Body of pancreas (tissue), 4 donors: ENCODE results near the gene NBEA. TPM values are rescaled to one million over a fixed set of nuclear protein-coding genes. Genes with fewer than 3 reads are reported as not detected.

ENCODE experiments used
- ATAC-seq: fragments of 150-250 bp; one replicate; pipeline ENCODE4 v1.9.1; 2016
- DNase-seq, 4 donors: peaks; one replicate each; pipeline ENCODE4 v3.0.0-alpha.2; 2019
- H3K27ac ChIP-seq, 4 donors: fragments of 200-600 bp; sonication (generic); 1 replicate in 3 of 4; 2 replicates in 1 of 4; pipeline versions ENCODE4 v1.5.1 to v1.6.1; 2016 to 2019; ENCODE audit warnings: mild to moderate bottlenecking in 1 of 4, mixed read lengths in 1 of 4, moderate library complexity in 1 of 4
- H3K27me3 ChIP-seq, 2 donors: fragments of 200-600 bp; sonication (generic); one replicate each; pipeline ENCODE4 v1.6.0; 2016; ENCODE audit warnings: mild to moderate bottlenecking in 1 of 2
- H3K36me3 ChIP-seq, 2 donors: fragments of 200-600 bp; sonication (generic); replicated peaks in 1 of 2; 2 replicates each; pipeline ENCODE4 v1.5.1; 2016; ENCODE audit warnings: low read depth in 2 of 2; ENCODE audit not compliant: insufficient read depth in 1 of 2
- H3K4me1 ChIP-seq: fragments of 200-600 bp; sonication (generic); one replicate; pipeline ENCODE4 v1.6.0; 2016
- H3K4me3 ChIP-seq, 2 donors: fragments of 200-600 bp; sonication (generic); 1 replicate in 1 of 2; 2 replicates in 1 of 2; pipeline ENCODE4 v1.5.1; 2016 to 2019
- H3K9me3 ChIP-seq, 3 donors: fragments of 200-600 bp; sonication (generic); 1 replicate in 2 of 3; 2 replicates in 1 of 3; pipeline ENCODE4 v1.5.1; 2016
- CTCF ChIP-seq, 7 experiments: fragments of 450-650 bp in 4 of 7; fragments of 200-600 bp in 3 of 7; sonication (generic) in 3 of 7; IDR thresholded peaks; one replicate each; pipeline ENCODE4 v1.5.1; 2016 to 2019; ENCODE audit warnings: antibody characterized with exemption in 7 of 7
- POLR2A ChIP-seq, 3 donors: fragments of 450-650 bp; IDR thresholded peaks; one replicate each; pipeline ENCODE4 v1.6.1; 2016; ENCODE audit warnings: antibody characterized with exemption in 3 of 3, mild to moderate bottlenecking in 2 of 3
- WGBS, 2 donors: methylation state at CpG; one replicate each; pipeline ENCODE4 v1.1.5; 2017; 5-methylcytosine and 5-hydroxymethylcytosine counted together
- intact Hi-C: fragments of 100-400 bp; cut with DNase I; formaldehyde crosslinking; loops from one replicate; pipeline ENCODE4 v1.15.1; 2023
- total RNA-seq, 2 donors: library from RNA; depleted of rRNA; stranded (reverse); fragments of >200 nt; gene quantifications; one replicate each; pipeline ENCODE4 v1.1.0, GENCODE V29; 2016

The NBEA gene
- total RNA-seq, 2 donors from 2014 or later, result 9.6 to 19.1 TPM

- no peak for DNase-seq
- Histone ChIP-seq H3K27me3 (no peaks in the 10 kb centered on the region), H3K36me3 (no peaks in the 10 kb centered on the region), H3K27ac (no peak overlapping the region), H3K4me3 (no peak overlapping the region), H3K9me3 (no peaks in the 10 kb centered on the region), H3K4me1 (no peaks in the 10 kb centered on the region)
- 84 to 93% methylated on average over 3 of the region's 3 CpGs for WGBS, 2 donors
- no peak for ATAC-seq
- TF ChIP-seq CTCF (IDR thresholded peaks at IDR 0.05) (no peak), POLR2A (IDR thresholded peaks at IDR 0.05) (no peak)
- intact Hi-C loops, result no loop called here
Observed at GRCh38 chr13:35554972-35555623, 613.0 kb downstream of the NBEA start.

GRCh38 chr13:35557475-35557874 is 615.4 kb downstream of the NBEA start:
- ATAC-seq, result no peak
- intact Hi-C loops, result no loop called here

GRCh38 chr13:35561540-35561939 is 619.5 kb downstream of the NBEA start:
- WGBS, 2 donors, result 88 to 92% methylated on average over 2 of the region's 2 CpGs
- intact Hi-C loops, result no loop called here
- no peaks in the 10 kb centered on the region for H3K9me3 ChIP-seq
- H3K27me3 ChIP-seq, result no peaks in the 10 kb centered on the region
- H3K27ac ChIP-seq, result no peak overlapping the region
- H3K4me1 ChIP-seq, result no peaks in the 10 kb centered on the region
- ATAC-seq (no peak), DNase-seq (no peak)
- TF ChIP-seq POLR2A (IDR thresholded peaks at IDR 0.05) (no peak), CTCF (IDR thresholded peaks at IDR 0.05) (no peak)
- H3K36me3 ChIP-seq, result no peaks in the 10 kb centered on the region
- H3K4me3 ChIP-seq, result no peak overlapping the region

More at GRCh38 chr13:35557475-35557874, 615.4 kb downstream of the NBEA start:
- no peak overlapping the region for H3K4me3 ChIP-seq
- TF ChIP-seq CTCF (IDR thresholded peaks at IDR 0.05), result no peak
- no peak for TF ChIP-seq POLR2A (IDR thresholded peaks at IDR 0.05)
- H3K9me3 ChIP-seq, result no peaks in the 10 kb centered on the region
- no peaks in the 10 kb centered on the region for H3K4me1 ChIP-seq
- no peak overlapping the region for H3K27ac ChIP-seq
- H3K36me3 ChIP-seq, result no peaks in the 10 kb centered on the region
- no peak for DNase-seq
- WGBS, 2 donors, result 74 to 79% methylated on average over 3 of the region's 3 CpGs
- H3K27me3 ChIP-seq, result no peaks in the 10 kb centered on the region

DNA sequence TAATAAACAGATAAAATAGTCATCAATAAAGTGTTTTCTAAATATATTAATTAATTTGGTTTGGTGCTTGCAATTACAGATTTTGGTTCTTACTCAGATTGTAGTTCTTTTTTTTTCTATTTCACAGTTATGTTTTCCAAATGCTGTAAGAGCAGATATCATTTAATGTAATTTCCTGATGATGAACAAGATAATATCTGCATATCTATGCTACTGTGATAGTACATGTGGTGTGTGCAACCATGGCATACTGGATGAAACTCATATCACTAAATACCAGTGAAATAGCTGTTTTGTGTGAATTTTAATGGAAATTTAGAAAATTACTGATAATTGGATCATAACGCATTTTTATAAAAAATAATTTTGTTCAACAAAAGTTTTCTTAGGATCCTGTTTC is 623.2 kb downstream of the NBEA start:
- no peaks in the 10 kb centered on the region for H3K4me1 ChIP-seq
- ATAC-seq (no peak), DNase-seq (no peak)
- 93 to 96% methylated on average over 1 of the region's 1 CpG for WGBS, 2 donors
- H3K36me3 ChIP-seq, result no peaks in the 10 kb centered on the region
- H3K27ac ChIP-seq, result no peak overlapping the region
- intact Hi-C loops, result no loop called here
- H3K9me3 ChIP-seq, result no peaks in the 10 kb centered on the region
- H3K4me3 ChIP-seq, result no peak overlapping the region
- H3K27me3 ChIP-seq, result no peaks in the 10 kb centered on the region
- TF ChIP-seq POLR2A (IDR thresholded peaks at IDR 0.05) (no peak), CTCF (IDR thresholded peaks at IDR 0.05) (no peak)

DNA sequence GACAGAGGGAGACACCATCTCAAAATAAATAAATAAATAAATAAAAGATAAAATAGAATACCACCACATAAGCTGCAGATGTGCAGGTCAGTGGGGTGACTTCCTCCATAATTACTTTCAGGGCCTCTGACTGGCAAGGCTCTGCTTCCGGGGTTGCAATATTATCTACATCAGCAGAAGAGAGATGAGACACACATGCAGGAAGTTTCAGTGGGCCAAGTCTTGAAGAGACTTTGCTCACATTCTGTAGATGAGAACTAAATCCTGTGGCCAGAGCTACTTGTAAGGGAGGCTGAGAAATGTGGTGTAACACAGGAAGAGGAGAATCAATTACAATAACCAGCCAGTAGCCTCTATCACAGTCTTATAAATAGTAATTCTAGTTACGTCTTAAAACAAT is 624.3 kb downstream of the NBEA start:
- no peak overlapping the region for H3K4me3 ChIP-seq
- no peak overlapping the region for H3K27ac ChIP-seq
- TF ChIP-seq CTCF (IDR thresholded peaks at IDR 0.05) (no peak), POLR2A (IDR thresholded peaks at IDR 0.05) (no peak)
- WGBS, 2 donors, result 73 to 87% methylated on average over 2 of the region's 2 CpGs
- H3K9me3 ChIP-seq, result no peaks in the 10 kb centered on the region
- no peaks in the 10 kb centered on the region for H3K36me3 ChIP-seq
- intact Hi-C loops, result no loop called here
- no peaks in the 10 kb centered on the region for H3K4me1 ChIP-seq
- H3K27me3 ChIP-seq, result no peaks in the 10 kb centered on the region
- DNase-seq, result no peak
- ATAC-seq, result no peak
